Non-pigmented ciliary epithelial cell (primary cell): ENCODE results near the gene USP13.
"Not testable (repeated sequence)": the region's sequence is repeated elsewhere in the genome, so short reads cannot be mapped to it uniquely, and the experiment has no call there.

Experiments used
- DNase-seq: peaks from one replicate; pipeline ENCODE4 v3.0.0-alpha.2; 2010; ENCODE audit warnings: low read depth

USP13 gene

GRCh38 chr3:179660872-179661271 lies 8.0 kb downstream of the USP13 start:
- DNase-seq: no peak

DNA sequence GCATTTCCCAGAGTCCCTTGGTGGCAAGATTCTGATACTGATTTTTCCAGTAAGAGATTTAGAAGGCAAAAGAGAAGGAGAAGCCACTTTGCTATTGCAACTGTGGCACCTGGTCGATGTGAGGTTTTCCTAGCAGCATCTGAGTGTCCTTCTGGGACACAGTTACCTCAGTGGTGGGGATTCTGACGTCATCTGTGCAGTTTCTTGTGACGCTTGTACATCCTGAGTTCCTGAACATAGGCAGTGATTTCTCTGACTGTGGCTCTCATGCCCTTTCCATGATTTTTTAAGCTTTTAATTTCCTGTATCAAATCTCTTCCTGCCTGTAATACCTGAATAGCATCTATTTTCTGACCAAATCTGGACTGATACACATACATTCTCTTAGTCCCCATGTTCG lies 8.9 kb downstream of the USP13 start:
- DNase-seq: no peak

GRCh38 chr3:179663093-179663492 lies 10.3 kb downstream of the USP13 start:
- no peak for DNase-seq

DNA sequence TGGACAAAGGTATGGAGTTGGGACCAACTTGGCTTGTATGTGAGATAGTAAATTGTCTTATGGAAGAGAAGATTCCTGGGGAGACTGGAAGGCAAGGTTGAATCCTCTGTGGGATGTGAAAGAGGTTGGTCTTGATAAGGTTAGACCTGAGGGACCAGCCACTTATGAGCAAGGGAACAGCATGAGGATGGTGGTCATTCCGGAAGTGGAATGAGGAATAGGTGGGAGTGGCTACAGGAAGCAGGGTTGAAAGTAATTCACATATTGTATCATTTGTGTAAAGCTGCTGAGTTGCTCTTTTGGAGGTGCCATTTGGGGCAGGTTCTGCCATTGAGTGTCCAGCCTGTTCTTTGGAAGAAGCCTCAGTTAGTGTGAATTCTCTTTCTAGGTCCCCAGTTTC lies 13.2 kb downstream of the USP13 start:
- DNase-seq: no peak

- no peak for DNase-seq
These were observed 13.7 kb downstream of the USP13 start for GRCh38 chr3:179666436-179667035.

- no peak for DNase-seq
These were observed 15.6 kb downstream of the USP13 start for GRCh38 chr3:179668429-179668828.

DNA sequence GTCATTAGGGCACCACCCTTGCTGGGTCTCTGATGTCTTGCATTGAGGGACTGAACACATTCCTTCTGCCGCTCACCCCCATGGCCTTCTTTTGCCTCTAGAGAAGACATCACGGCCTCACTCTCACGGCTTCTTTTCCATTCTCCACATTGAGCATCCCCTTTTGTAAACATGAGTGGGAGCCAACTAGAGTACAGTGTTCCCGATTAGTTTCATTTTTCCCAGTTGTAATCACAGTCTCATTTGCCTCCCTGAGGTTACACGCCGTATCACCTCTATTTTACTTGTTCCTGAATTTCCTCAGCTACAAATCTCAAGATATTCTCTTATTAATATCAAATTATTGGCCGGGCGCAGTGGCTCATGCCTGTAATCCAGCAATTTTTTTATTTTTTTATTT lies 17.5 kb downstream of the USP13 start:
- DNase-seq: no peak

DNA sequence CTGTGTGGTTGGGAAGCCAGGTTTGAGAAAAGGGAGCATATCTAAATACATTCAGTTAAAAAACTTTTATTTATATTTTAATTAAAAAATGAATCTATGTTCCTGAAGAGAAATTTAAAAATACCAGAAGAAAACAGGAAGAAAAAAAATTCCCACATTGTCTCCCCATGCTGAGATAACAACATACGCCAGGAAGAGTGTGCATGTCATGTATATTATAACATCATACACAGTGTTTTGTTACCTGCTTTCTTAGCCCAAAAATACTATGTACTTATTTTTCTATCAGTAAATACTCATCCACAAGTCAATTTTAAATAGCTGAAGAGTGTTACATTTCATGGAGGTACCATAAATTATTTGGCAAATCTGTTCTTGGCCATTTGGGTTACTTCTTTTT lies 18.5 kb downstream of the USP13 start:
- DNase-seq: no peak

DNA sequence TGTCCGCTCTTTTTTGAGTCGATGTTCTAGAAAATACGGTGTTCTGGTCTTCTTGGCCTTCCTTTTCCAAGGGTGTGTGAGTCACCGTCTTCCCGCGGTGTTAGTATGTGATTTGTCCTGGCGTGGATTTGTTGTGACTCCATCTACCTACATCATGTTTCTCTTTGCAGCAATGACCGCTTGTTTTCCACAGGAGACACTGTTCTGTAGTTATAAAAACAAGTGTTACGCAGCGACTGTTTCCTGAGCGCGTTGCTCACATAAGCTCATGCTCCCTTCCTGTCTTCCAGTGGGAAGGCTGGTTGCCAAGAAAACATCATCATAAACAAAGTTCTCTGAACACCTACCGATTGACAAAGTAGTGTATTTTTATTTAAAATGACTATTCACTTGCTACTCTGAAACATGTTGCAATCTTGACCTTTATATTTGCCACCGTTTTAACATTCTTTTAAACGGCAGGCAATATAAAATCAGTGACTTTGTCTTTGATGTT lies 19.0 kb downstream of the USP13 start:
- DNase-seq: no peak

GRCh38 chr3:179672918-179673317 lies 20.1 kb downstream of the USP13 start:
- no peak for DNase-seq

GRCh38 chr3:179673523-179673922 lies 20.7 kb downstream of the USP13 start:
- no peak for DNase-seq

GRCh38 chr3:179676081-179676480 lies 23.2 kb downstream of the USP13 start:
- DNase-seq: no peak

GRCh38 chr3:179677884-179678283 lies 25.0 kb downstream of the USP13 start:
- no peak for DNase-seq

DNA sequence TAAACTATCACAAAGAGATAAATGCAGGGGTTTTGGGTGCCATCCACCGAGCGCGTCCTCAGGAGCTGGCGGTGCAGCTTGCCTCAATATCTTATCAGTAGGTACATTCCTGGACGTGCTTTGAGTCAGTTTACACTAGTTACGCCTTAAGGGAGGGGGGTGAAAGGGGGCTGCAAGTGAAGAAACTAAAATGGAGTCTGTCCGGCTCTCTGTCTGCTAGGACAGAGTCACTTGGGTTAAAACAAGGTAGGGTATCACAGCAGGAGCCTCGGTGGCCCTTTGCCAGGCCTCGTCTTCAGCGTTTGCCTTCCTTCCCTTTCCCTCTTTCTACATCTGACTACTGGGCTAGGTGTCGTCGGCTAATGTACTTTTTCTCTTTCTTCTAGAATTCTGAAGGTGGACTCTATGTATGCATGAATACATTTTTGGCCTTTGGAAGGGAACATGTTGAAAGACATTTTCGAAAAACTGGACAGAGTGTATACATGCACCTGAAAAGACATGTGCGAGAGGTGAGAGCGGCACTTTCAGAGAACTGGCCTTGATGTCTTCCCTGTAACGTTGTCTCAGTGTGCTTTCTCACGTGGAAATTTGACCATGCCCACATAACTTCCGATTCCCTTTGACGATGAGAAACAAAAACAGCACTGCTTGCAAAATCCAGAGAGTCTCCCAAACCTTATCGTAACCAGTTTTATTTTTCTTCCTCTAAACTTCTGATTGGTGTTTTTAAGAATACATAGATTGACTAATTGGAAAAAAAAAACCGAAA lies 28.8 kb downstream of the USP13 start:
- no peak for DNase-seq

GRCh38 chr3:179682426-179683080 lies 29.7 kb downstream of the USP13 start:
- DNase-seq: no peak

DNA sequence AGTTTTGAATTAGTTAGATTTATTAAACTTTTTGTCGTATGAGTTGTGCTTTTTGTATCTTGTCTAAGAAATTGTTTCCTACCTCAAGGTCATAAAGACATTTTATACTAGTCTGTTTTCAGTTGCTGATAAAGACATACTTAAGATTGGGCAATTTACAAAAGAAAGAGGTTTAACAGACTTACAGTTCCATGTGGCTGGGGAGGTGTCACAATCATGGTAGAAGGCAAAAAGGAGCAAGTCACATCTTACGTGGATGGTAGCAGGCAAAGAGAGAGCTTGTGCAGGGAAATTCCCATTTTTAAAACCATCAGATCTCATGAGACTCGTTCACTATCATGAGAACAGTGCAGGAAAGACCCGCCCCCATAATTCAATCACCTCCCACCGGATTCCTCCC lies 30.4 kb downstream of the USP13 start:
- not testable (repeated sequence) for DNase-seq

GRCh38 chr3:179687967-179688535 lies 35.2 kb downstream of the USP13 start:
- DNase-seq: no peak

GRCh38 chr3:179688850-179689249 lies 36.0 kb downstream of the USP13 start:
- DNase-seq: no peak

- no peak for DNase-seq
These were observed 41.9 kb downstream of the USP13 start for GRCh38 chr3:179694731-179695130.

DNA sequence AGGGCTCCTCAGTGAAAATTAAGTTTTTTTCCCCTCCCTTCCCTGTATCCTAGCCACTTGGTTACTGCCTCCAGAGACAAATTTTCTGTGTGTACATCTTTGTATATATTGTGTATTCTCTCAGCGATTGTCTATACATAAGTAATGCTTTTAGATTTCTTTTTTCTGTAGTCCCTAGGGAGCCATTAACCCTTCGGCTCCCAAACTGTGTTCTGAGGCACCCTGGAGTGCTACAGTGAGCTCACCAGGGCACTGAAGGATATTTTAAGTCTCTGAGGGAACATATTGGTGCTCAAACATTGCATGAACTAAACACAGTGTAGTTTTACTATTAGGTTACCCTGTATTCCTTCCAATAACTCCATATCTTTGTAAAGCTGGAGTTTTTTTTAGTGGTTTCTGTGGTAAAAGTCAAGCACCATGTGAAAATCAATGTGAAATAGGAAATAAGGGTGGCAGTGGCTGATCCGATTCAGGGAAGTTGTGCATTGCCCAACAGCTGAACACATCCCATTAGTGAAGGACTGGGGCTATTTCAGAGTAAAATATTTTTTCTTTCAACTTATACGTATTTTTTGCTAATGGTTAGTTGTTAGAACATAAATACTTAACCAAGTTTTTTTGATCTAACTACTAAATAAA lies 43.0 kb downstream of the USP13 start:
- DNase-seq: no peak

DNA sequence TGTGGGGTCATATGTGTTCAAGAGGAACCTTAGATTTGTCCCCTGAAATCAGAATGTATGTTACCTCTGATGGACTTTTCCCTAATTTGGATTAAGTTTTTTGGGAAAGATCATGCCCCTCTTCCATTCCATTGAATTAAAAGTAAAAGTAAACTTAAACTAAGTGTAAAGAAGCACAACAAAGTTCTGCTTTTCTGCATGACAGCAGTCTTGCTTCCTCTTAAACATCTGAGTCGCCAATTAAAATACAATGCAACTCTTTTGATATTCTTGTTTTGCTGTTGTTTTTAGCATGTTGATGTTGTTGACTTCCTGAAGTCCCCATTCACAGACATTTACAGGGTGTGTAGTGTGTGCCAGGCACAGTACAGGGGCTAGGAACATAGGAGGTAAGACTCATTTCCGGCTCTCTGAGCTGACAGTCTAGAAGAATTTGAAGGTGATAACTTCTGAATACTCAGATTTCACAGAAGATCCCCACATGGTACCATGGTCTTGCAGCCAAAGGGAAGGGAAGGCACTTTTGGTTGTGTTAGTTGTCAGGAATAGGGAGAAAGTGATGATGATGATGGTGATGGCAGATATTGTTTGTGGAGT lies 45.0 kb downstream of the USP13 start:
- DNase-seq: no peak

DNA sequence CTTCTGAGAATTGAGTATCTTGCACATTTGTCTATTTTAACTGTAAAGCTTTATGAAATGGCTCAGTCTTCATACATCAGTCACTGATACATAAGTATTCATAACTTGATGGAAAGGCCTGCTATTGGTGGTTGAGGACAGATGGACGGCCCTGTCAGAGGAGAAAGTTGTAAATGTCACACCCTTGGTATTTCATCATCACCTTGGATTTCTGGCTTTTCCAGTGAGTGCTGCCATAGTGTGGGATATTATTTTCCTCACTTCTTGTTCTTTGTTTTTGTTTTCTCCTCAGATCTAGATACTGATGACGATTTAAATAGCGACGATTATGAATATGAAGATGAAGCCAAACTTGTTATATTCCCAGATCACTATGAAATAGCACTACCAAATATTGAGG lies 47.9 kb downstream of the USP13 start:
- no peak for DNase-seq
